ENCODE data around the gene NR2C2AP.
A peak's percentile ranks its signal among the peaks of the same experiment; 100 is the strongest.

Gene NR2C2AP

DNA sequence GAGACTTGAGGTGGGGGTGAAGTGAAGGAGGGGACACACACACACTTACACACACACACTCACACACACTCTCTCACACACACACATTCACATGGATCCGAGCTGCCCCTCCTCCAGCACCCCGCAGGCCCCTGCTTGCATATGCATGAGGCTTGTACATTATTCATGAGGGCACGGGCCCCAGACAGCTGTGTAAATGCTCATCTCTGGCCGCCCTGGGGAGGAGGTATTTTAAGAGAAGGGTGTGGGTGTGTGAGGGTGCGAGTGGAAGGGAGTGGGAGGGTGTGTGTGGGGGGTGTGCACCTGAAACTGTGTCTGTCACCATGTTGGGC is 10.9 kb upstream of the NR2C2AP start:
- no peak for DNase-seq

DNA sequence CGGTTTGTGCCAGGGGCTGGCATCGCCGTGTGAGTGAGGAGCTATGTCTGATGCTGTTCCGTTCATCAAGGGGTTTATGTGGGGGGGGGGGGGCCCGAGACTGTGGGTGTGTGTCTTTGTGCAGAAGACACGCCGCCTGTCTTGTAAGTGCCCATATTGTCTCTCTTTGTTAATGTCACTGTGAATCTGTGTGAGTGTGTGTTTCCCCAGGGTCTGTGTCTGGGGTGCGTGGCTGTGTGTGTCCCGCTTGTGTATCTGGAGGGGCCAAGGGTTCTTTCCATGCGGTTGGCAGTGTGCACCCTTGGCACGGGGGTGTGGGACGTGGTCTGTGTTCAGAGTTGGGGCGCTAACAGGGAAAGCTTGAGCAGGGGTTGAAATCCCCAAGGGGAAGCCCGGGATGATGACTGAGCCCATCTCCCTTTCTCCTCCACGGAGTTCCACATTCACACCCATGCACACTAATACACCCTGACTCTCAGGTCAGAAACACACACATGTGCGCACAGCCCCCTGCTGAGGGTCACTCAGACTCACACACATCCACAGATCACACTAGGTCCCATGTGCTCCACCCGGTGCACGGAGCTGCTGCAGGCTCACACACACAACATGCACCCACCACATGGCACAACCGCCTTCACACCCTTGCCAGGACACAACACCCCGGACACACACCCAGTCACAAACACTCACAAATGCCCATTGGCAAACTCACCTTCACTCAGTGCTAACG is 10.4 kb upstream of the NR2C2AP start:
- no peak for DNase-seq

DNA sequence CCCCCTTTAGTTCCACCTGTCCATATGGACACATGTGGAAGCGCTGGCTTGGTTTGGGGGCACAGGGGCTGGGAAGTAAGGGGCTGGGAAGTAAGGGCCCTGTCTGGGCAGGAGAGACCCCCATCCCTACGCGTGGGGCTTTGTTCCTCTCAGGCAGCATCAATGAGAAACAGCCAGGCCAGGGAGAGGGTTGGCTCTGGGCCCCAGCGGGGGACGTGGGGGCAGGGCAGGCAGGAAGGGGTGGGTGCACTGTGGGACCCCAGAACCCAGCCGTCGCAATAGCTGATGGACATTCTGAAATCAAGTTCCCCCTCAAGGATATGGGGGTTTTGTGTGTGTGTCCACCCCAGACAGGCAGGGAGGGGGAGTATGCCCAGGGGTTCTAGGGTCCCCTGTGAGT is 9.7 kb upstream of the NR2C2AP start:
- DNase-seq = no peak

DNA sequence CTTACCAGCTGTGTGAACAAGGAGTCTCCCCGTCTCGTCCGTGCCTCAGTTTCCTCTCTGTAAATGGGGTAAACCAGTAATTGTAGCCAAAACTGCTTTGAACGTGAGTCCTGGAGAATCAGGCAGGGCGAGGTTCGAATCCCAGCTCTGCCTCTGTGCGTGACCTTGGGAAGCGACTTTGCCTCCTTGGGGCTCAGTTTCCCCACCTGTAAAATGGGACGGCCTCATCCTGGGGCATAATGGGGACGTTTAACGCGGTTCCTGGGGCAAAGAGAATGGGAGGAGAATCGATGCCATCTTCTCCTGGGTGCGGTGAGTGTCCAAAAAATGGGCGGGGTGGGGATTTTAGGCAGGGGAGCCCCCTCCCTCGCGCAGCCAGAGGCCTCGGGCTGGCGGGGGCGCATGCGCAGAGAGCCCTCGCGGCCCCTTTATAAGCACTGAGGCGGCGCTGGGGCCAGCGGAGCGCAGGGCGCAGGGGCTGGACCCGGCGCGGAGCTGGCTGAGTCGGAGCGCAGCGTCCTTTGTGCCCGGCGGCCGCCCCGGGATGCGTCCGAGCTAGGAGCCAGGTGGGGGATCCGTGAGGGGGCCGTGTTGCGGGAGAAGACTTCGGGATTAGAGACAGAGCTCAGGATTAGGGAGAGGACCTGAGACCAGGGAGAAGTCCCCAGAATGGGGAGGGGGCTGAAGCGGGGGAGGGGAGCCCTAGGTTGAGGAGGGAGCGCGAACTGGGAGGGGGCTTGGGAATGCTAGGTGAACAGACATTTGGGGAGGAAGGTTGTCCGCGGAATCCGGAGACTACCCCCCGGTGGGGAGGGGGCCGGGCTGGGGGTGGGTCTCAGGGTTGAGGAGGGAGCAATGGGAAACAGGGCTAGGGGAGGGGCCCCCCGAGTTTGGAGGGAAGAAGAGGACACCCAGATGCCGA is 8.5 kb upstream of the NR2C2AP start, which contains the start of gene NCAN:
NCAN (plus strand) TSS at position 460 of the 922 bp plus-strand sequence. CDS start 4,996 bp downstream, outside the sequence.
- DNase-seq = no peak

DNA sequence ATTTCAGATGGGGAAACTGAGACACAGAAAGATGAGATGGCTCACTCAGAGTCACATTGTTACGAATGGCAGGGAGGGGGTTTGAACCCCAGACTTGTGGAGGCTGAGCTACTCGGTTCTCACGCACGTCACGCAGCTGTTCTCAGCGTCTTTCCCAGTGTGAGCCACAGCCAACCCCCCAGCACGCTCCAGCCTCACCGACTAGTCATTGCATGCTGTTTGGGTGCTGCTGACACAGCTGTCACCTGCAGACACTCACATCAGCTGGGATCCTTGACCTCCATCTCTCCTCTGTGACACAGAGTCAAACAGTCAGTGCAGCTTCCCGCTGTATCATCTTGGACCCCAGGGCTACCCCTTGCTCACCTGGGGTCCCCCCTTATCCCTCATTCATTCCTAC is 6.2 kb upstream of the NR2C2AP start:
- no peak for DNase-seq

DNA sequence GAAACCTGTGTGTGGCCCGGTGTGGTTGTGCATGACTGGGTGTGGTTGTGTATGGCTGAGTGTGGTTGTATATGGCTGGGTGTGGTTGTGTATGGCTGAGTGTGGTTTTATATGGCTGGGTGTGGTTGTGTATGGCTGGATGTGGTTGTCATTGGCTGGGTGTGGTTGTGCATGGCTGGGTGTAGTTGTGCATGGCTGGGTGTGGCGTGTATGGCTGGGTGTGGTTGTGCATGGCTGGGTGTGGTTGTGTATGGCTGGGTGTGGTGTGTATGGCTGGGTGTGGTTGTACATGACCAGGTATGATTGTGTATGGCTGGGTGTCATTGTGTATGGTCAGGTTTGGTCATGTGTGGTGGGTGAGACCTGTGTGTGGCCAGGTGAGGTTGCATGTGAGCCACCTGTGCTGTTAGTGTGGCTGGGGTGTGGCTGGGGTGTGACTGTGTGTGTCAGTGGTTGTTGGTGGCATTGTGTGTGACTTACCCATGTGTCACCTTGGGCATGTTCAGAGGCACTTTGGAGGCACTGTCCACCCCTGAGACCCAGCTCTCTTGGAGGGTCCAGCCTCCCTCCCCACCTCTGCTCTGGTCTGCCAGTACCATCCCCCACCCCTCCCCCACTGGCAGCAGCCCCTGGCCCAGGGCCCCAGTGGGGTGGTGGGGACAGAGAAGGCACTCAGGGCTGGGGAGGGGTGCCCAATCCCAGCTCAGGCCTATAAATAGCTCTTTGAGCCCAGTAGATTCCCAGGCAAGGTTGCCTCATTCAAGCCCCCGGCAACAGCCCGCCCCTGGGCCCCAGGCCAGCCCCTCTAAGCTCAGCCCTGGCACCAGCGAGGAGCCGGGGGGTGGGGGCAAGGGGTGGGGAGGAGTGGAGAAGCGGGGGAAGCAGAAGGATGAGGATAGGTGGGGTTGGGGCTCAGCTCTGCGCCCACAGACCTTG is 4.7 kb upstream of the NR2C2AP start:
- no peak for DNase-seq

DNA sequence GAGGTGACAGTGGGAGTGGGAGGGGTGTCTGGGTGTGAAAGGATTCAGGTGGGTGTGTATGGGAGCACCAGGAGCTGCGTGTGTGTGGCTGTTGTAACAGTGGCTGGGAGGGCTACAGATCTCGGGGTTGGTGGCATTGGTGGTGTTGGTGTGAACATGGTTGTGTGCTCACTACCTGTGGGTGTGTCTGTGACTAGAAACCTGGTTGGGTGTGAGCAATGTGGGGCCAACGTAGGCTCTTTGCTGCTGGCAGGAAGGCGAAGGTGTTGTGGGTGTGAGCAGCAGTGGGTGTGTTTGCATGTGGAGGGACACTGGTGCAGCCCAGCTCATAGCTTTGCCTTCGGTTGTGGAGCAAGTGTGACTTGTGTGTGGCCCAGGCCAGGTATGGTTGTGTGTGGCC is 3.7 kb upstream of the NR2C2AP start:
- DNase-seq = no peak

DNA sequence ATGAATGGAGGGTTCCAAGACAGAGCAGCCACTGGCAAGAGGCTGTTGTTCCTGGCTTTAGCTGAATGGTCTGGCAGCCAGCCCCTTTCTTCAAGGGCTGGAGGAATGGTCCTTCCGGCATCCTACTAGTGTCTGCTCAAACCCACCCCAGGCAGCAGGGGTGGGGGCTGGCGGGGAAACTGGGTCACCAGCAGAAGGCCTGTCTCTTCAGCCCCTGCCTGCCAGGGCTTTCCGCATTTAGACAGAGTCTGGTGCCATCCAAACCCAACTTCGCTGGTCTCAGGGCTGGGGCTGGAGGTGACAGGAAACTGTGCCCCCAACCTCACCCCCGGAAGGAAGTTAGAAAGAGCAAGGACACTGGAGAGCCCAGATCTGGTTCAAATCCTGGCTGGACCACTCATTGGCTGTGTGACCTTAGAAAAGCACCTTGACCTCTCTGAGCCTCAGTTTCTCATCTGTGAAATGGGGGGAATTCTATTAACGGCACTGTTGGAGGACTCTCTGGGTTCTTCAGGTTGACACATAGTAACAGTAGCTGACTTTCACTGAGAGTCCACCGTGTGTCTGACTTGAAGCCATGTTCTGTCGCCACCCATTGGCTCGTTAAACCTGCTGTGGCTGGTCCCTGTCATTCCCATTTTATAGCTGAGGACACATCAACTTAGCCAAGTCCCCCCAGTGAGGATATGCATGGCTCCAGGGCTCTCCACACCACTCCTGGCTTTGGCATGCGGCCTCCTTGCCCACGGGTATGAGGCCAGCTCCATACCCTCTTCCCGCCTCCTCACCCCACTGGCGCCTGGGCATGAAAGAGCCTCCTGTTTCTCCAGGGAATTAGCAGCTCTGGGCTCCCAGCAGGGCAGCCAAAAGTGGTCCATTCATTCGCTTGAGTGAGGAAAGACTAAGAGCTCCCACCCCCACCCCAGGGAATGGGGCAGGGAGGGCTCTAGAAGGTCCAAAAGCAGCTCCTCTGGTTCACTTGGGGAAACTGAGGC is 2.5 kb upstream of the NR2C2AP start:
- no peak for DNase-seq

DNA sequence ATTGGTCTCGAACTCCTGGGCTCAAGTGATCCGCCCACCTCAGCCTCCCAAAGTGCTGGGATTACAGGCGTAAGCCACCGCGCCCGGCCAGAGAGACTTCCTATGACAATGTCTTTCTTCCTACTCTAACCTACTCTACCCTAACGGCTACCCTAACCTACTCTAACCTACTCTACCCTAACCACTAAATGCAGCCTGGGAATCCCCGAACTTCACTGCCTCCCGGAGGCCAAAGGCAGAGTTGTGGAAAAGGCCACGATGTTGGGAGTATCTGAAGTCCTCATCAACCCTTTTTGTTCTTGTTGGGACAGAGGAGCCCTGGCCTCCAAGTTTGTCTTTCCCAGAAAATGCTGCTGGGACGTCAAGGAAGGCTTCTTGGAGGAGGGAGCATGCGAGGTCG is 967 bp upstream of the NR2C2AP start:
- no peak for DNase-seq

DNA sequence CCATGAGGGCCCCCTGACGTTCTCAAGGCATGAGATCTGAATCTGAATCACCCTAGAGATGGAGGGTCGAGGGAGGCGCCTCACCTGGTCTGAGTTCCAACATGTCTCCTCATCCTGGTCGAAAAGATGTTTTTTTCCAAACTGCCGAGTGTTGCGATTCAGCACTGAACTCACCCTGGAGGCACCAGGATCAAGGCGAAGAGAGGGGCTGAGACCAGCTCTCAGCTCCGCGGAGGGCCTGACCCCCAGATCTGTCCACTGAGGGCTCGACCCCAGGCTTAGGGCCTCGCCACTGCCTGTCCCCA is 555 bp downstream of the NR2C2AP start:
- no peak for DNase-seq

DNA sequence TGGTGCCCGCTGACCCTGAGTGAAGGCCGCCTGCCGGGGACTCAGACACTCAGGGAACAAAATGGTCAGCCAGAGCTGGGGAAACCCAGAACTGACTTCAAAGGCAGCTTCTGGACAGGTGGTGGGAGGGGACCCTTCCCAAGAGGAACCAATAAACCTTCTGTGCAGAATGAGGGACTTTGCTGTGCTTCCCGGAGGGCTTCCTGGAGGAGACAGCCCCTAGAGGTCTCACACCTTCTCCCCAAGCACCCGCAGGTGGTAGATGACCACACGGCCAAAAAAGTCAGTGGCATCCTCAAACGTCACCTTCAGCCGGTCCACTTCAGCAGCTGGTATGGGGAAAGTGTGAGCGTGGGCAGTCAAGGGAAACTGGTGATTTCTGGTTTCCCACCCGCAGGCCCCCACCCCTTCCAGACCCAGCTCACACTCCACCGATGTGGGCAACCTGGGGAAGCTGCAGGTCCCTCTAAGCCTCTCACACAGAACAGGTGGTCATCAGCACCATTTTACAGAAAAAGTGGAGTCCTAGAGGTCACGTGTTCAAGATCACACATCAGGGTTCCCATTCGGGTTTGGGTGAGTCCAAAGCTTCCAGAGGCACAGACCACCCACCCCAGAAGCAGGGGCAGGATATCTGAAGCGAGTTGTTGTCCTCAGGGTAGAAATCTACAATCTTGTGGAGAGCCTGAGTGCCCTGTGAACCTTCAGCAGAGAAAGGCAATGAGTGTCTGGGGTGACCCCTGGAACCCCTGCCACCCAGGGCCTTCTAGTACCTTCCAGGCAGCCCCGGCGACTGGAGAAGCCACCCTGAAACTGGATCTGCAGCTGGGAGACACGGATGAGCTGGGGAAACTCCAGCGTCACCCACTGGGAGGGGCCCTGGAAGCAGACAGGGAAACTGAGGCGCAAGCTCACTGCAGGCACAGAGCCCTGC is 1.2 kb downstream of the NR2C2AP start:
- DNase-seq = no peak

DNA sequence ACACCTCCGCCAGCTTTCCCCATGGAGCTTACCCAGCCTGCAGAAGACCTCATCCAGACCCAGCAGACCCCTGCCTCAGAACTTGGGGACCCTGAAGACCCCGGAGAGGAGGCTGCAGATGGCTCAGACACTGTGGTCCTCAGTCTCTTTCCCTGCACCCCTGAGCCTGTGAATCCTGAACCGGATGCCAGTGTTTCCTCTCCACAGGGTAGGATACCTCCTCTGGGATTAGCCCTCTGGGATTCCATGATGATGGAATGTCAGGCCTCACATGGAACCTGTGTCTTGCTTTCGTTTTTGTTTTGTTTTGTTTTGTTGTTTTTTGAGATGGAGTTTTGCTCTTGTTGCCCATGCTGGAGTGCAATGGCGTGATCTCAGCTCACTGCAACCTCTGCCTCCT is 9.3 kb downstream of the NR2C2AP start:
- no peak for DNase-seq

DNA sequence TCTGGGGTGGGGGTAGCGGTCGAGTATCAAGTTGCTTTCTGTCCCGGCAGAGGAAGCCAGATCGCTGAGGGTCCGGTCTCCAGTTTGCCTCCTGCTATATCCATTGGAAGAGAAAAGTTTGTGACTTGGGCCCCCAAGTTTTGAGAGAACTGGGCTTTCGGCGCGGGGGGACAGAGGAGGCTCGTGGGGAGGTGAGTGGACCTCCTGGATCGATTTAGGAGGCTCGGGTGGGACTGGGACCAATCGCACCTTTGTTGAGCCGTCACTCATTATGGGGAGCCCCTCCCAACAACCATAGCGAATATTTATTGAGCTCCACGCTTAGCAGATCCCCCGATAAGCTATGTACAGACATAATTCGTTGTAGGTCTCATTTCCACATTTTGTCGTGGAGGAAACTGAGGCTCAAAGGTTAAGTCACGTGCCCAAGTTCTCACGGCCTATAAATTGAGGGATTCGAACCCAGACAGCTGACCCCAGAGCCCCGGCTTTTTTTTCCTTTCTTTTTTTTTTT is 10.2 kb downstream of the NR2C2AP start:
- no peak for DNase-seq

DNA sequence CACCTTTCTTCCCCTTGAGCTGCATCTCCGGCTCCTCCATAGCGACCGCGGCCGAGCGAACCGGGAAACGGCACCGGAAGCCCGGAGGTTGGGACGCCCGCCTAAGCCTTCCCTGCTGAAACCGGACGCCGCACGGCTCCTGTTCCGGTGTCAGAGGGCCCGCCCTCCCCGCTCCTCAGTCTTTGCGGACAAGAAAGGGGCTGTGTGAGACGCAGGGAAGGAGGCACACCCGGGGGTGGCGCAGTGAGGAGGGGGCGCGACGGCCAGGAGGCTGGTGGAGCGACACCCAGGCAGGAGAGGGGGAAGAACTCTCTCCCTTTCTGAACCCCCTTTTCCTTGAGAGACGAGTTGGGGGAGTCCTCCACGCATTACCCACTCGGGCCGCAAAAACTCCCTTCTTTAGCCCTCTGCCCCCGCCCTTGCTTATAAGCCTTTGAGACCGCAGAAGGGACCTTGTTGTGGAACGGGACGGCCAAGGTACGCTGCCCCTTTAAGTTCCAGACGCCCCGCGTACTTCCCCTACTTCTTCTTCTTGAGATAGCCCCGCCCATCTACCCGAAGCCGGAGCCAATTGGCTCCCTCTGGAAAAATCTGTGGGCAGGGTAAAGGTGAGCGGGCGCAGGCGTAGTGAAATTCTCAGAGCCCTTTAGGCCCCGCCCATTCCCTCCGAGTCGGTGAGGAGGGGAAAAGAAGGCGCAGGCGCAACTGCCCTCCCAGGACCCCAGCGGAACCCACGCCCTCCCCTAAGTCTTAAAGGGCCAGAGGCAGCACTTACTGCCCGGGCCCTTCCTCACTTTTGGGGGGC is 10.9 kb downstream of the NR2C2AP start, which contains the start of the genes BORCS8 and RFXANK:
BORCS8 (minus strand) TSS at position 75 of the 805 bp plus-strand sequence; CDS start at position 40, 35 bp downstream.
RFXANK (plus strand) TSS at position 181 of the 805 bp plus-strand sequence. CDS start 1,689 bp downstream, outside the sequence.
- DNase-seq = peak; percentile 98

DNA sequence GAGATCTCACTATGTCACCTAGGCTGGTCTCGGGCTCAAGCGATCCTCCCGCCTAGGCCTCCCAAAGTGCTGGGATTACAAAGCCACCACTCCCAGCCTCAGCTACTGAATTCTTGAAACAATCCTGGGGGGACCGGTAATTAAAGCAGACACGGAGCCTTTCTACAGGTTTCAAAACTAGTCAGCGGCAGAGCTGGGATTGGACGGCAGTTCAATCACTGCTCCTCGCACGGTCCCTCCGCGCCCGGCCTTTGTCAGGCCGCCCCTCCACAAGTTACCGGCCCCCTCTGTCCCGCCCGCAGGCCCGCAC is 11.5 kb downstream of the NR2C2AP start:
- no peak for DNase-seq

DNA sequence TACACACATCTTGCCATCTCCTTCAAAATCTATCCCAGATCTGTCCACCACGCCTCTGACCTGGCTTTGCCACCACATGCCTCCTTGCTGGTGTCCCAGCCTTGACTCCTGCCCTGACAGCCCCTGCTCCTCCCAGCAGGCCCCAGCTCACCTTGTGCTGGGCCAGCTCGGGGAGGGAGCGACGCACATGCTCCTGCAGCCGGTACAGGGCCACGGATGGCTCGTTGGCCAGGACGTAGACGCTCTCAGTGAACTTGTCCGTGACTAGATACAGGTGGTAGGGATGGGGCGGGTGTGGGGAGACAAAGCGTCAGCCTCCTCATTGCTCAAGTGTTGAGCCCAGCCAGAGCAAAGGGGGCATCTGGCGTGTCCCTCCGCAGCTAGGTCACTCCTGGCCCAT is 16.5 kb downstream of the NR2C2AP start:
- DNase-seq = no peak

DNA sequence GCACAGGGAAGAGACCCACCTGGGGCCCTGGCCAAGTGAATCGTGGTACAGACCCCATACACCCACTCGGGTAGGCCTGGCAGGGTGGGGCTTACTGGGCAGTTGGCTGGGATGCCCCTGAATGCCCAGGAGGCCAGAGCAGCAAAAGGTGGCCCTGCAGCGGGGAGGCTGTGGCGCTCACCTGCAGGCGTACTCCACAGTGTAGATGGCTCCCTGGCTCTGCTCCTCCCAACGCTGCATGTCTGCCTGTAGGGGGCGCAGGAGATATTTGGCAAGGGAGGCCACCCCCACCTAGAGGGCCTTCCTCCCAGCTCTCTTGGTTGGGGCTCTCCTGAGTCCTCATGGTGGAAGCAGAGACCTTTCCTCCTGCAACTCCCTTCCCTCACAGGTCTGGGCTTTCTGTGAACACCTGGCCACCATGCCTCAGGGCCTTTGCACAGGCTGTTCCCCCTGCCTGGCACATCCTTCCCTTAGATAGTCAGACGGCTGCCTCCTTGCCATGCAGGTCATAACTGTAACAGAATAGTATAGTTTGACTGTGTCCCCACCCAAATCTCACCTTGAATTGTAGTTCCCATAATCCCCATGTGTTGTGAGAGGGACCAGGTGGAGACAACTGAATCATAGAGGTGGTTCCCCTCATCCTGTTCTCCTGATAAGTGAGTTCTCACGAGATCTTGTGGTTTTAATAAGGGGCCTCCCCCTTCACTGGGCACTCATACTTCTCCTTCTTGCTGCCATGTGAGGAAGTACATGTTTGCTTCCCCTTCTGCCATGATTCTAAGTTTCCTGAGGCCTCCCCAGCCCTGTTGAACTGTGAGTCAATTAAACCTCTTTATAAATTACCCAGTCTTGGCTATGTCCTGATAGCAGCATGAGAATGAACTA is 17.1 kb downstream of the NR2C2AP start:
- no peak for DNase-seq

DNA sequence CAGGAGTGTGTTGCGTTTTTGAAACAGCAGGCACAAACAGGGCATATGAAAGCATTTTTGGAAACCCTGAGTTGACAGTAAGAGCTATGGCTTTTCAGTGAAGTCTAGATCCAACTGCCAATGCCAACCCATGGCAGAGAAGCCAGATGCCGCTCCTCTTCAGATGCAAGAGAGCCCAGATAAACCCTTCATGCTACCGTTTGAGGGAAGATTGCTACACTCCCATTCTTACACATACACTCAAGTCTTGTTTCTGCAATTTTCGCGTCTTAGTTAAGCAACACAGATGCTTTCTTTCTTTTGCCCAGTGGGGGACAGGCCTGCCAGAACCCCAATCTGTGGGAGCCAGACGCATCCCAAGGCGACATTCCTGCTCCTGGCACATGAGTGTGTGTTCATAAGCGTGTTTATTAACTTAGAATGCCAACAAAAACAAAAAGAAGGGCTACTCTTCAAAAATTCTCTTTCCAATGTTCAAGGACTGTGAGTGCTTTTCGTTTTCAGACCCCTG is 21.7 kb downstream of the NR2C2AP start:
- no peak for DNase-seq
